SIG-M5 treated with dmso at 0.1 percent for 504 hours (cell line): Measurements from ENCODE around the gene NDUFV2.
A peak's percentile ranks its signal among the peaks of the same experiment; 100 is the strongest.

Source experiments
- DNase-seq: peaks from one replicate; lab custom pipeline; 2025; ENCODE audit not compliant: unreplicated experiment; lab: John Stamatoyannopoulos, UW

NDUFV2 gene

DNA sequence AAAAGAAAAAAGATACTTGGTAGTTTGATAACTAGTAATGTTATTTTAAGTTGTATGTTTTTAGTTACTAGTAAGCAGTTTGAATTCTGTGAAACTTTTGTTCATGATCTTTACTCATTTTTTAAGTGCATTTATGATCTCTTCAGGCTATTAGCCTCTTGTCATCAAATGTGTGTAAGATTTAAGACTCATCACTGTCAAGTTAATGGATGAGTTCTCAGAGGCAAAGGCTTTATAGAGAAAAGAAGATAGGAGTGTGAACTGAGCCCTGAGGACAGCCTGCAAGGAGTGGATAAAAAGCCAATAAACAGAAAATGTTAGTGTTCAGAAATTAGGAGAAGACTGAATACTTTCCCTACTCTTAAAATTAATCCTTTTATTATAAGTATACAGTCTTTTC lies 13.5 kb downstream of the NDUFV2 start:
- no peak for DNase-seq

- no peak for DNase-seq
Observed at GRCh38 chr18:9117980-9118841, 15.7 kb downstream of the NDUFV2 start.

DNA sequence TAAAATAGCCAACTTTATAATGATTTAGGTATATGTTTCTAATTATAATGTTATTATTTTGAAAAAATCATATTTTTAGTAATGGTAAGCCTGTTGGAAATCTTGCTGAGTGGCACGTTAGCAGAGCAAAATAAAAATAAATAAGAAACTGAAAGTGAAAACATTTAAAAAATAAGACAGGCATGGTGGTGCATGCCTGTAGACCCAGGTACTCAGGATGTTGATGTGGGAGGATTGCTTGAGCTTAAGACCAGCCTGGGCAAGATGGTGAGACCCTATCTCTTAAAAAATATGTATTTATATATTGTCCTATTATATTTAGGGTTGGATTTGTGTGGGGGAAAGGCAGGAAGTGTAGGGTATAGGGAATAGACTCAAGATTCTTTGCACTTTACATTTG lies 18.3 kb downstream of the NDUFV2 start:
- no peak for DNase-seq

- DNase-seq, result no peak
Observed at GRCh38 chr18:9123520-9123919, 21.0 kb downstream of the NDUFV2 start.

- no peak for DNase-seq
Observed at GRCh38 chr18:9124824-9125223, 22.3 kb downstream of the NDUFV2 start.

DNA sequence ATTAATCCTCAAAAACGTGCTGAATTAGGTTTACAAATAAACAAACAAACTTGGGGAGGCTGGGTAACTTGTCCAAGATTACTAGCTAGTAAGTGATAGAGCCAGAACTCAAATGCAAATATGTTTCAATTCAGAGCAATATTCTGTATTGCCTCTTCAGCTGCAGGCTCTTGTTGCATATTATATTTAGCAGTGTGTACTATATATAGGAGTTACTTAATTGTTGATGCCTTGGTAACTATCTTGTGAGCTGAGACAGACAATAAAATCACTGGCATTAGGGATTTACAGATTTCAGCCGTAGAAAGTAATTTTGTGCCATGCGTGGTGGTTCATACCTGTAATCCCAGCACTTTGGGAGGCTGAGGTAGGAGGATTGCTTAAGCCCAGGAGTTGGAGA lies 23.8 kb downstream of the NDUFV2 start:
- no peak for DNase-seq

DNA sequence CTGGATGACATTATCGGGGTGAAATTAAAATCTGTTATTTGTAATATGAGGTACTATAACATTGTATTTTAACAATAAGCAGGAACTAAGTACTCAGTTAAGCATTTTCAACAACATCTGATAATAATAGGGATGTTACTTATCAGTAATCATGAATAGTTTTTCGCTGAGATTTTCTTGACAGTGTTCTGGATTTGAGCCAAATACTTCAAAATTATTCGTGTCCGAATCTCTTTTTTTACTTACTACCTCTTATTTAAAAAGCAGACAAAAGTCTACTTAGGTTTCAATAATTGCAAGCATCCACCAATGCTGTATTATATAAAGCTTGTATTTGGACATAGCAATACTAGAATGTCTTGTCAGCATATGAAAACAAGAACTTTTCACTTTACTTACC lies 27.7 kb downstream of the NDUFV2 start:
- no peak for DNase-seq

- DNase-seq, result no peak
Observed at GRCh38 chr18:9130806-9131205, 28.3 kb downstream of the NDUFV2 start.

- DNase-seq, result no peak
Observed at GRCh38 chr18:9132628-9133027, 30.1 kb downstream of the NDUFV2 start.

GRCh38 chr18:9133225-9133624 lies 30.7 kb downstream of the NDUFV2 start:
- no peak for DNase-seq

DNA sequence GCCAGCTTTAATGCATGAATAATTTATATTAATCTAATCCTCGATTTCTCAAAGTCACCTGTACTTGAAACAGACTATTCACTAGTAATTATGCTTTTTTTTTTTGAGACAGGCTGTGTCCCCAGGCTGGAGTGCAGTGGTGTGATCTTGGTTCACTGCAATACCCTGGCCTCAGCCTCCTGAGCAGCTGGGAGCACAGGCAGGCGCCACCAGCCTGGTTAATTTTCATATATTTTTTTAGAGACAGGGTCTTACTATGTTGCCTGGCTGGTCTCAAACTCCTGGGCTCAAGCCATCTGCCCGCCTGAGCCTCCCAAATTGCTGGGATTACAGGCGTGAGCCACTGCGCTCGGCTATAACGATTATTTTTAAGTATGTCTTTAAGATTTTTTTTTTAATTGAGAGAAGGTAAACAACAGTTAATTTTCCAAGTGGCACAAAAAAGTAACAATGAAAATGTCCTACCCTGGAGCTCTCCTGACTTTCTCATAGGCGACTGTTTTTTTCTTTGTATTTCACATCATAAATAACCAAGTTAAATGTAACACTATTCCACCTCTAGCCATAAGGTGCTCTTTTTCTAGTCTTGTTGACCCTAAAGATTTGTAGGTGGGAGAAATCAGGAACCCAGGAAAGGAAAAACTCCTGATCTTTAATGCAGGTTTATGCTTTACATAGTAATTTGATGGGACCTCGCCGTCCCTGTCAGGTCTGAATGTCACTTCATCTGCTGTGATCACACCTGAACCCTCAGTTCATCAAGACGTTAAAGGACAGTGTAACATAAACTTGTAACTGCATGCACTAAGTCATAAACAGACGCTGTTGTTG lies 32.8 kb downstream of the NDUFV2 start:
- no peak for DNase-seq

GRCh38 chr18:9135912-9136314 lies 33.4 kb downstream of the NDUFV2 start:
- peak; percentile 39 for DNase-seq

DNA sequence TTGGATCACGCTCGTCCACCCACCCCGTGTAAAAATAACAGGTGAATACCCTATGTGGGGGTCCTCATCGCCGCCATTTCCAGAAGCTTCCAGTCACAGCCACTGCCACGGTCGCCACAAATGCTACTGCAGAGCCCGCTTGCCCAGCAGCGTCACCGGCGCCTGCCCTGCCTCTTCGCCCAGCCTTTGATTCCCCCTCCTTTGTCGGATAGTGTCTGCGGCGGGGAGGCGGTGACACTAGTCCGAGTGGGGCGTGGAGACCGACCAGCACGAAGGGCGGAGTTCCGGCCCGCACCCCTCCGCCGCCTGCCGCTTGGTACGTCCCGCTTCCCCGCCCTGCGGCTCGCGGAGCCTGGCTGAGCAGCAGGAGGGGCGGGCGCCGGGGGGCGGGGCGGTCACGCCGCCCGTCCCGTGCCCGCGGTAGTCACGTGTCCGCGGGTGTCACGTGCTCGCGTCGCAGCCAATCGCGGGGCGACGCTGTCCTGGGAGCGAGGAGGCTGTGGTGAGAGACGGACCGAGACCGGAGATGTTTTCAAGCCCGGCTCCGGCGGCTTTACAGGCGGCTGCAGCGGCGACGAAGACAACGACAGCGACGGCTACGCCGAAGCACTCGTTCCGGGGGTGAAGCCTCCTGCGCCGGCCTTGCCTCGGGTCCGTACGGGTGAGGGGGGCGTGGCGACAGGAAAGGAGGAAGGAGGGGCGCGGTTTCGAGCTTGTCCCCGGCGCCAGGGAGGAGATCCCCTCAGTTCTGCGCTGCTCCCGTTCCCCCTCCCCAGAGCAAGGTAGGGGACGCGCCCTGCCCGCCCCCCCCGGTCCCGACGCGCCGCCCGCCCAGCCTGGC lies 34.0 kb downstream of the NDUFV2 start, which contains the start of gene ANKRD12:
Gene ANKRD12 (plus strand): TSS at position 467 of the 841 bp plus-strand sequence. CDS start 45,652 bp downstream, outside the sequence.
- peak; percentile 99 for DNase-seq

DNA sequence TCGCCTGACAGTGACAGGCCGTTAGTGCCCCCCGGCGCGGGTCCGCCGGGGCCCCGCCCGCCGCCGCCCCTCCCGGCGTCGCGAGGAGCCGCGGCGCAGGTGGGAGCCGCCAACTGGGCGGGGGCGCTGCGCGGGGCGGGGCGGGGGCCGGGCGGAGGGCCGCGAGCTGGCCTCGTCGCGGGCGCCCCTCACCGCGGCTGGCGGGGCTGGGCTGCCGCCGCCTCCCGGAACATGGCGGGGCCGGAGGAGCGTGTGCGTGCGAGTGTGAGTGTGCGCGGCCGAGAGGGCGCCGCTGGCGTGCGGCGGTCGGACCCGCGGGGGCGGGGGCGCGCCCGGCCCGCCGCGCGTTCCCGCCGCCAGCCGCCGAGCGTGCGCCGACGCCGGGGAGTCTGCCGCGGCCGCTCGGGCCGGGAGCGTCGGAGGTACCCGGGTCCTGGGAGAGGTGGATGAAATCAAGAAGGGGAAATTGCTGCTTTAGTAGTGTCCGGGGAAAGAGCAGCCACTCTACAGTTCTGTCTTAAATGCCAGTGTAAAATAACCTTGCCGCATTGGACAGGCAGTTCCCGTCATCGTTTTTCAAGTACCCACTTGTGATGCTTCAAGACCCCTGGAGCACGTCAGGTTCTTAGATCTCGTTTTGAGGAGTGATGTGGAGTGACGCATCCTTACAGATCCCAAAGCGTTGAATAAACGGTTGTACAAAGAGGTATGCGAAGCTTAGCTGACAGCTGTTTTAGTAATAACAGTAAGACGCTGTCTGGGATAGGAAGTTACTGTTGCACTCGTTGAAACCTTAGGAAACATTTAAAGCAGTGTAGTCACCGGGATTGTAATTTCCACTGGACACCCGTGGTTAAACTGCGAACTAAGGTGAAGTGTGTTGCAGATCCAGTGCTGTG lies 34.9 kb downstream of the NDUFV2 start:
- DNase-seq, result peak; percentile 73

- DNase-seq, result no peak
Observed at GRCh38 chr18:9139400-9140039, 37.0 kb downstream of the NDUFV2 start.

DNA sequence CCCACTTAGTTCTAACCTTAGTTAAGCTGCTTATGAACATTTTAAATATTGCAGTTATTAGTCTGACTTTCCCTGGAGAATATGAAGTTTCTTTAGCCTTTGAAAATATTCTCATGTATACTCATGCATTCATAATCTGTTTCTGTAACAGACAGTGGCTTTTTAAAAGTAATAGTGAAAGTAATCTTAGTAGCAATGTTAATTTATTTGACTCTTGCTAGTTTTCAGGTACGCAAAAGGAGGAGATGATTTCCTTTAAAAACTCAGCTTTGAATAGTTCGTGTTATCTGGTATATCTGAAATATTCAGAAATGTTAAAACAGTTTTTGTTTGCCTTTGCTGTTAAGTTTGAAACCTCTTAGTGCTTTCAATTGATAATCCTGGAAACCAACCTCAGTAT lies 37.9 kb downstream of the NDUFV2 start:
- no peak for DNase-seq

GRCh38 chr18:9140984-9141383 lies 38.5 kb downstream of the NDUFV2 start:
- DNase-seq, result no peak

GRCh38 chr18:9146224-9146623 lies 43.7 kb downstream of the NDUFV2 start:
- no peak for DNase-seq

DNA sequence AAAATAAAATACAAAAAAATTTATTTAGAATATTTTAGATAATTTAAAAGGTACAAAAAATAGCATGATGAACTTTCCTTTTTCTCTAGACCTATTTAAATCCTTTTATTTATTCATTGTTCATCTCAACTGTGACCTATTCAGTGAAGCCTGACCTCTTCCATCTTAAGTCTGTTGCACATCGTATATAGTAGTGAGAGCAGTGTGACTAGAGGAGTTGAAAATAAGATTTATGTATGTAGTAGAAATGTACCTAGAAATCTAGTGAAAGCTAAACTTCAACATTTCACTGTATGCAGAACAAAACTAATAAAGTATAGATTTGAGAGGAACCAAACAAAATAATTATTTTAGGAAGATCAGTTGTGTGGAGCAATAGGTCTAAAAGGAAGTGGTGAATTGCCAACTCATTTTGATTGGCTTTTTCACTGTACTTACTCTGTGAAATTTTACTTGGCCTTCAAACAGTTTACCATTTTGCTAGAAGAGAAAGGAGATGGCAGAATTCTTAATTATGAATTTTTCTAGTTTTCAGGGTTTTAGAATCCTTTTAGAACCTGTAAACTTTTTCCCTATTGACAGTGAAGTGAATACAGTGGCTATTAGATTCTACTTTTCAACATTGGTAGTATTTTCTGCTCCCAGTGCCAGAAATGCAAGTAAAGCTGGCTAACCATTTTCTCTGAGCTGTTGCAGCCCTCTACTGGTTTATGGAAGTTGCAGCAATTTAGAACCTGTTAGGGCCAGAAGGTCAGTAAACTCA lies 45.1 kb downstream of the NDUFV2 start:
- DNase-seq, result peak; percentile 89
